HEK293T (cell line): Measurements from ENCODE around the gene NCOA7.

Experiments used
- ARNT ChIP-seq: fragments of 450-650 bp; IDR thresholded peaks from 2 replicates; pipeline ENCODE4 v1.6.1; 2017; ENCODE audit warnings: mild to moderate bottlenecking
- BHLHE40 ChIP-seq: fragments of 450-650 bp; IDR thresholded peaks from 2 replicates; pipeline ENCODE4 v1.6.1; 2016; ENCODE audit warnings: mild to moderate bottlenecking, moderate library complexity, borderline replicate concordance
- CTBP1 ChIP-seq: fragments of 450-650 bp; IDR thresholded peaks from 2 replicates; pipeline ENCODE4 v1.6.1; 2016; ENCODE audit warnings: borderline replicate concordance
- ELF4 ChIP-seq: fragments of 450-650 bp; IDR thresholded peaks from 2 replicates; pipeline ENCODE4 v1.6.1; 2017; ENCODE audit warnings: antibody characterized with exemption
- FOXK2 ChIP-seq: fragments of 450-650 bp; IDR thresholded peaks from 2 replicates; pipeline ENCODE4 v1.6.1; 2016; ENCODE audit warnings: mild to moderate bottlenecking
- FOXM1 ChIP-seq: fragments of 450-650 bp; IDR thresholded peaks from 2 replicates; pipeline ENCODE4 v1.6.1; 2017; ENCODE audit warnings: mild to moderate bottlenecking, borderline replicate concordance
- HDGF ChIP-seq: fragments of 450-650 bp; IDR thresholded peaks from 2 replicates; pipeline ENCODE4 v1.6.1; 2017; ENCODE audit warnings: antibody characterized with exemption, borderline replicate concordance
- L3MBTL2 ChIP-seq: fragments of 450-650 bp; conservative IDR thresholded peaks from 2 replicates; pipeline ENCODE4 v1.6.1; 2016; ENCODE audit warnings: mild to moderate bottlenecking
- LEF1 ChIP-seq: fragments of 450-650 bp; IDR thresholded peaks from 2 replicates; pipeline ENCODE4 v1.6.1; 2017; ENCODE audit warnings: mild to moderate bottlenecking, borderline replicate concordance
- NFRKB ChIP-seq: fragments of 450-650 bp; IDR thresholded peaks from 2 replicates; pipeline ENCODE4 v1.6.1; 2016; ENCODE audit warnings: mild to moderate bottlenecking, moderate library complexity
- SP1 ChIP-seq: fragments of 450-650 bp; IDR thresholded peaks from 2 replicates; pipeline ENCODE4 v1.6.1; 2017
- ZNF384 ChIP-seq: fragments of 450-650 bp; IDR thresholded peaks from 2 replicates; pipeline ENCODE4 v1.6.1; 2016

DNA sequence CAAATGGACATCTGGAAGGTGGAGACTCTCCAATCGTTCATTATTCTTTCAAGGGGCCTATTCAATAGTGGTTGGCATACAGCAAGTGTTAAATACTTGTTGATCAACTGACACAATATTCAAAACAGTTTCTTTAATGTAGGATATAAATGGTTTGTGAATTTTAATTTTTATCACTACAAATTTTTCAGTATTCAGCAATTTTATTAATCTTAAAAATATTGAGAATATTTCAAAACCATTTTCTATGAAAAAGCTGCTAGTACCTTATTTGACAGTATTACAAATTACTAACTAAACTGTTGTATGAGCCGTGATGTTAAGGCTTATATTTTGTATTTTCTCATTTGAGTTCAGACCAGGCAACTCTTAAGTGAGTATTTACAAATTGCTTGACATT, 32.4 kb downstream of the NCOA7 start:
- TF ChIP-seq BHLHE40 (no peak), SP1 (no peak), NFRKB (no peak), ZNF384 (no peak), FOXK2 (no peak), L3MBTL2 (no peak), LEF1 (no peak), FOXM1 (no peak), CTBP1 (no peak), HDGF (no peak), ELF4 (no peak), ARNT (no peak)
